A673 (cell line): ENCODE results near the gene RALGAPA2.

Experiments used
- EZH2 ChIP-seq: fragments of 200-600 bp; sonication (generic); IDR thresholded peaks from 2 replicates; pipeline ENCODE4 v1.6.1; 2017; ENCODE audit warnings: borderline replicate concordance, low read depth, mild to moderate bottlenecking, mixed read lengths, antibody characterized with exemption, low read length; ENCODE audit not compliant: poor library complexity, severe bottlenecking
- TF ChIP-seq, protein P1 (sequence below): fragments of 300-800, 200-600 bp; sonication (generic); conservative IDR thresholded peaks from 2 replicates; pipeline ENCODE4 v1.5.1; 2017; ENCODE audit warnings: low read depth, mild to moderate bottlenecking, antibody characterized with exemption, low read length, moderate library complexity, mixed read lengths

DNA sequence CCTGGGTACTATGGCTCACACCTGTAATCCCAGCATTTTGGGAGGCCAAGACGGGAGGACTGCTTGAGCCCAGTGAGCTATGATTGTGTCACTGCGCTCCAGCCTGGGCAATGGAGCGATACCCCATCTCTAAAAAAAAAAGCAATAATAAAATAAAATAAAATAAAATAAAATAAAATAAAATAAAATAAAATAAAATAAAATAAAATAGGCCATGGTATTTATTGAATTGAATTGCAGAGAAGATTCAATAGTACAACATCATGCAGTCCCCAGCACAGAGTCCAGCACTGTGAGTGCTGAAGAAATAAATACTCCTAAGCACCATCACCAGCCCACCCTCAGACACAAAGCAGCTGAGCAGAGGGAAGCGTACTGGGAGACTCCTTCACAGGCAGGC, 144.7 kb downstream of the RALGAPA2 start:
- TF ChIP-seq, protein P1, sequence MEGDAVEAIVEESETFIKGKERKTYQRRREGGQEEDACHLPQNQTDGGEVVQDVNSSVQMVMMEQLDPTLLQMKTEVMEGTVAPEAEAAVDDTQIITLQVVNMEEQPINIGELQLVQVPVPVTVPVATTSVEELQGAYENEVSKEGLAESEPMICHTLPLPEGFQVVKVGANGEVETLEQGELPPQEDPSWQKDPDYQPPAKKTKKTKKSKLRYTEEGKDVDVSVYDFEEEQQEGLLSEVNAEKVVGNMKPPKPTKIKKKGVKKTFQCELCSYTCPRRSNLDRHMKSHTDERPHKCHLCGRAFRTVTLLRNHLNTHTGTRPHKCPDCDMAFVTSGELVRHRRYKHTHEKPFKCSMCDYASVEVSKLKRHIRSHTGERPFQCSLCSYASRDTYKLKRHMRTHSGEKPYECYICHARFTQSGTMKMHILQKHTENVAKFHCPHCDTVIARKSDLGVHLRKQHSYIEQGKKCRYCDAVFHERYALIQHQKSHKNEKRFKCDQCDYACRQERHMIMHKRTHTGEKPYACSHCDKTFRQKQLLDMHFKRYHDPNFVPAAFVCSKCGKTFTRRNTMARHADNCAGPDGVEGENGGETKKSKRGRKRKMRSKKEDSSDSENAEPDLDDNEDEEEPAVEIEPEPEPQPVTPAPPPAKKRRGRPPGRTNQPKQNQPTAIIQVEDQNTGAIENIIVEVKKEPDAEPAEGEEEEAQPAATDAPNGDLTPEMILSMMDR = no peak
- no peak for TF ChIP-seq EZH2
